ENCODE data around the gene COX19. TPM values are rescaled to one million over a fixed set of nuclear protein-coding genes. Genes with fewer than 3 reads are reported as not detected.

The COX19 gene
- polyA plus RNA-seq, 1 of the 3 experiments (the other 2 are of a cell fraction): 7.6 TPM

- DNase-seq: no peak
- H3K9me3 ChIP-seq: no peaks in the 10 kb centered on the region
- H2AFZ ChIP-seq (ENCODE audit: low read depth): no peak overlapping the region
- H3K4me3 ChIP-seq (ENCODE audit: low read depth in 2 of 2, low read length in 1 of 2): no peak overlapping the region
- H3K27me3 ChIP-seq (ENCODE audit: insufficient read depth): no peaks in the 10 kb centered on the region
- WGBS (ENCODE audit: low lambda C conversion rate): 96% methylated on average over 22 of the region's 22 CpGs
- H3K9me2 ChIP-seq: no peaks in the 10 kb centered on the region
- peaks cover 21 to 41% of the 10 kb centered on the region in 2 experiments for H3K36me3 ChIP-seq (replicated peaks in 1 of 2; ENCODE audit: control insufficient read depth in 1 of 2, insufficient read depth in 2 of 2, low read length in 1 of 2)
- no peak overlapping the region for H3K4me2 ChIP-seq
- H3F3A ChIP-seq (replicated peaks; ENCODE audit: insufficient read depth): peaks cover 12% of the 10 kb centered on the region
- H4K20me1 ChIP-seq (ENCODE audit: insufficient read depth): peaks cover 48% of the 10 kb centered on the region
- ChIA-PET POLR2A (interaction anchor here (0.5 to 1.1 kb wide), 2 partner anchors 9 to 103 kb away, joined by 3 to 6 read pairs; partner anchors contain the start of gene COX19), CTCF (interaction anchor here (0.9 to 2.7 kb wide), 11 partner anchors 8 to 177 kb away, joined by 3 to 24 read pairs (median 5); partner anchors contain the start of gene COX19)
- no peak for TF ChIP-seq RCOR1 (IDR thresholded peaks at IDR 0.05; ENCODE audit: low read length)
- TF ChIP-seq JUND (IDR thresholded peaks at IDR 0.05): 0 out of 2 replicates have a peak, but pooled peaks have one; percentile 3
- no peak for TF ChIP-seq USF2 (IDR thresholded peaks at IDR 0.05; ENCODE audit: borderline replicate concordance, low read depth, low read length)
- TF ChIP-seq SIN3A (IDR thresholded peaks at IDR 0.05; ENCODE audit: borderline replicate concordance, low read depth, low read length): no peak; the same call in 1 of the 2 replicates
- no peak for TF ChIP-seq ELF1 (IDR thresholded peaks at IDR 0.05)
- no peak for TF ChIP-seq RFX5 (IDR thresholded peaks at IDR 0.05; ENCODE audit: low read length)
- no peak for TF ChIP-seq EZH2phosphoT487 (IDR thresholded peaks at IDR 0.05; ENCODE audit: borderline replicate concordance, low read depth)
- H3K79me2 ChIP-seq (ENCODE audit: insufficient read depth): peaks cover 29% of the 10 kb centered on the region
- no peak overlapping the region for H3K27ac ChIP-seq (ENCODE audit: low read depth in 2 of 2, low read length in 1 of 2)
- H3K4me1 ChIP-seq (ENCODE audit: control insufficient read depth in 1 of 2, insufficient read depth in 2 of 2, low read depth in 1 of 2, low read length in 1 of 2): peaks cover 4 to 24% of the 10 kb centered on the region in 2 experiments; a peak in 2 of 4 replicates
- no peak overlapping the region for H3K9ac ChIP-seq
These were observed 8.9 kb downstream of the COX19 start for GRCh38 chr7:966291-967069.

- Histone ChIP-seq H3K79me2 (ENCODE audit: insufficient read depth) (peaks cover 11% of the 10 kb centered on the region; the same call in 1 of the 2 replicates), H3K9me3 (no peaks in the 10 kb centered on the region), H3K9ac (no peak overlapping the region), H3K4me1 (ENCODE audit: control insufficient read depth in 1 of 2, insufficient read depth in 2 of 2, low read depth in 1 of 2, low read length in 1 of 2) (peaks cover 4 to 24% of the 10 kb centered on the region in 2 experiments; a peak in 2 of 4 replicates), H3K27me3 (ENCODE audit: insufficient read depth) (no peaks in the 10 kb centered on the region), H3F3A (replicated peaks; ENCODE audit: insufficient read depth) (peaks cover 12% of the 10 kb centered on the region), H3K9me2 (no peaks in the 10 kb centered on the region), H4K20me1 (ENCODE audit: insufficient read depth) (peaks cover 36% of the 10 kb centered on the region), H3K36me3 (replicated peaks in 1 of 2; ENCODE audit: control insufficient read depth in 1 of 2, insufficient read depth in 2 of 2, low read length in 1 of 2) (peaks cover 11 to 32% of the 10 kb centered on the region in 2 experiments), H3K4me2 (no peak overlapping the region), H3K4me3 (ENCODE audit: low read depth in 2 of 2, low read length in 1 of 2) (no peak overlapping the region), H2AFZ (ENCODE audit: low read depth) (no peak overlapping the region), H3K27ac (ENCODE audit: low read depth in 2 of 2, low read length in 1 of 2) (peak overlapping the region in 1 of 2 experiments; percentile 39; a peak in 2 of 4 replicates)
- ChIA-PET CTCF (interaction anchor here (0.7 to 2.7 kb wide), 23 partner anchors 8 to 212 kb away, joined by 3 to 24 read pairs (median 4); partner anchors contain the start of gene COX19), POLR2A (interaction anchor here (0.8 to 1.0 kb wide), 3 partner anchors 8 to 11 kb away, joined by 3 to 4 read pairs (median 3); no protein-coding TSS in a partner anchor)
- WGBS (ENCODE audit: low lambda C conversion rate): 34% methylated on average over 25 of the region's 27 CpGs
- peak; percentile 89 for DNase-seq
- no peak for TF ChIP-seq MEF2A (IDR thresholded peaks at IDR 0.05; ENCODE audit: borderline replicate concordance, low read depth)
- TF ChIP-seq ELF1 (IDR thresholded peaks at IDR 0.05): no peak
- no peak for TF ChIP-seq YY1 (IDR thresholded peaks at IDR 0.05; ENCODE audit: low read depth)
- TF ChIP-seq TAF1 (IDR thresholded peaks at IDR 0.05; ENCODE audit: borderline replicate concordance, low read depth, low read length): no peak
- no peak for TF ChIP-seq IRF3 (IDR thresholded peaks at IDR 0.05; ENCODE audit: low read depth, low read length)
- TF ChIP-seq GABPA (IDR thresholded peaks at IDR 0.05; ENCODE audit: low read depth): no peak
- no peak for TF ChIP-seq TEAD4 (IDR thresholded peaks at IDR 0.05; ENCODE audit: borderline replicate concordance, insufficient read depth)
- TF ChIP-seq MAX (IDR thresholded peaks at IDR 0.05; ENCODE audit: low read depth): no peak
- TF ChIP-seq REST (IDR thresholded peaks at IDR 0.05; ENCODE audit: low read depth, low read length): no peak
- TF ChIP-seq GATA2 (CRISPR knock-in tag; IDR thresholded peaks at IDR 0.05): peak; percentile 86
- TF ChIP-seq RXRA (IDR thresholded peaks at IDR 0.05; ENCODE audit: borderline replicate concordance, low read depth): no peak
- no peak; the same call in 1 of the 2 replicates for TF ChIP-seq SIN3A (IDR thresholded peaks at IDR 0.05; ENCODE audit: borderline replicate concordance, low read depth, low read length)
- no peak for TF ChIP-seq FOXM1 (IDR thresholded peaks at IDR 0.05; ENCODE audit: low read depth)
- no peak for TF ChIP-seq EZH2phosphoT487 (IDR thresholded peaks at IDR 0.05; ENCODE audit: borderline replicate concordance, low read depth)
These were observed 10.7 kb downstream of the COX19 start for GRCh38 chr7:964401-965231.
